MV-4-11 (cell line): Measurements from ENCODE around the gene AGXT.

Experiments used
- DNase-seq: peaks from one replicate; lab custom pipeline; 2025; lab: John Stamatoyannopoulos, UW

Gene AGXT

DNA sequence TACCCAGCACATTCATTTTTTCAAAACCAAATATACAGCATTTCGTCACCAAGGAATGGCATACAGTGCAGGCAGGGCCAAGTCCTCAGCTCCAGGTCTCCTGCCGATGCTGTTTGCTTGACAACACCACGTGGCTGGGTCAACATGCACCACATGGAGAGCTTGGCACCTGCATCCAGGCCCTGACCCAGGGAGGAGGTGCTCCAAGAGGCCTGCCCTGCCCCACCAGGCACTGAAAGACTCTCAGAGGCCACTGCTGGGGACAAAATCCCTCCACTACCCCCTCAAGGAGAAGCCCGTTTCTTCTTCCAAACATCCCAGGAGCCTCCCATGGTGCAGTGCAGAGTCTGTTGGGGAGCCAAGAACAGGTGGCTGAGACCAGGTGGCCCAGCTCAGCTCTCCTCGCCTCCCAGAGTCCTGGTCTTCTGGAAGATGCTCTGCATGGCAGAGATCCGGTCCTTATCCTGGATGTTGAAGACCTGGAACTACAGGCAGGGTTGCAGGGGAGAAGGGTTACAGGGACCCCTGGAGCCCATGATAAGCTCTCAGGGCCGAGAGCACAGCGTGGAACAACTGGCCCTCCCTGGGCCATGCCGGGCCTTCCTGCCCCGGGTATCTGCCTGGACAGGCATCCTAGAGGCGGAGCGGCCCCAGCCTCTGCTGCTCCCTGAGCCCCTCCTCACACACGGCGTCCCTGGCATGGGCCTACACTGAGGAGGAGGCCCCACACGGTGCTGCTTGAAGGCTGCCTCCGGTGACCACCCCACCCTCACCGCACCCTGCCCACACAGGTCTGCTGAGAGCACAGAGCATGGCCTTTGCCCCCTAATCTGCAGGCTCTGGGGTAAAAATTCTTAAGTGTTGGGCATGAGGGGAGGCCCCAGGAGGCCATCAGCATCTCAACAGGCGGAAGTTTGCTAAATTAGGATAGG, 18.3 kb downstream of the AGXT start:
- DNase-seq: no peak

DNA sequence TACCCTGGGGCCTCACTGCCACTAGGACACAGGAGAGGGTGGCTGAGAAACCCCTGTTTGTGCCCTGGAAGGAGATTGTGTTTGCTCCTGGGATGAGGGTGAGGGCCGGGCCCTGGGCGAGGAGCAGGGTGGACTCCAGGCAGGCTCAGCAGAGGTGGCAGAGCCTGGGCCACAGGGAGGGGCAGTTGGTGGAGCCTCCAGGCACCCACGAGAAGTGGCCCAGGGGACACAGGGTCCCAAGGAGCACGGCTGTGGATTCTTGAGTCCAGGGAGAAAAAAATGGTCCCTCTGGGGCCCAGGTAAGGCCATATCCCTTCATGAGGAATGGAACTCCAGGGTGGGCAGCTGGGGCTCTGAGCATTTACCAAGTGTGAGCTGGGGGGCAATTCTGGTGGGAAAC, 19.0 kb downstream of the AGXT start:
- DNase-seq: no peak

DNA sequence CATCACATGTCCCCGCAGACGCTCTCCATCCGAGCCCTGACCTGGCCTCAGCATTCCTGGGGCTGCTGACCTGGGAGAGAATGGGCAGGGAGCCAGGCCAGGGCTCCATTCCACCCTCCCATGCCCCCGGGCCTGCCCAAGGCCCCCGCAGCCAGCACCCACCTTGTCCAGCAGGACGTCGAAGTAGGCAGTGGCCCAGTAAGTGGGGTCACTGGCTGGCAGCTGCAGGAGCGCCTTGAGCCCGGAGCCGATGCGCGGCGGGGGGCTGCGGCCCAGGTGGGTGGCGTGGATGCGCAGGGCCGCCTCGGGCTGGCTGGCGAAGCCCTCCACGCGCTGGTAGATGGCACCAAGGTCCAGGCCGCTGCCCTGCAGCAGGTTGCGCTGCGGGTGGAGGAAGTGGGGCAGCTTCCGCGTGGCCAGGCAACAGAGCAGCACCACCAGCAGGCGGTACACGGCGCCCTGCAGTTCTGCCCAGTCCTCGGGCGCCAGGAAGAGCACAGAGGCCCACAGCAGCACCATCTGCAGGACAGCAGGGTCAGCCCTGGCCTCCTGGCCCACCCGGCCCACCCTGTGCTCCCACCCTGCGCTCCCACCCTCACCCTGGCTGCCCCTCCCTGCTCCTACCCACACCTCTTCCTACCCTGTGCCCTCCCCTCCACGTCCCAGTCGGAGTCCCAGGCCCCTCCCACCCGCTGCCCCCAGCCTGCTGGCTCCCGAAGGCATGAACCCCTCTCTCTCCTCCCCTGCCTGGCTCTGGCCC, 19.7 kb downstream of the AGXT start:
- DNase-seq: no peak

DNA sequence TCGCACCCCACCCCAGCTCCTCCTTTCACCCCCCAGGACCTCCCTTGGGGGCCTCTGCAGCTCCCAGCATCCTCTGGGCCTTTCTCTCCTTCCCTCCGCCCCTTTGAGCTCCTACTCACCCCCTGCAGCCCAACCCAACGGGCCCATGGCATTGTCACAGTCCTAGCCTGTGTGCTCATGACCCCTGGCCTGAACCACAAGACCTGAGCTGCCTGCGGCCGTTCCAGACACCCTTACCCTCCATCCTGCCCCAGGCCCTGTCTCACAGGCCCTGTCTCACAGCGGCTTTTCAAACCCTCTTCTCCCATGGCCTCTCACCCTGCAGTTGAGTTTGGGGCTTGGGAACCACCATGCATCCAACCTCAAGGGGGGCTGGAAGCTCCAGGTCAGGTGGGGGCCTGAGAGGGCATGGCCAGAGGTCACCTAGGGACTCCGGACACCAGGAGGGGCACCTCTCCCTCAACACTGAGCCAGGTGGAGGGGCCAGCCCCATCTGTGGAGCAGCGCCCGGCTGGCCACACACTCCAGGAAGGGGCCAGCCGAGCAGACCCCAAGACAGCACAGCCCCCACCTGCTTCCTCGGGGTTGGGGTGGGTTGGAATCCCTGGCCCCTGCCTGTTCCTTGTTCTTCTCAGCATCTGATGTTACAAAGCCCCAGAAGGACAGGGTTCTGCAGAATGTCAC, 20.4 kb downstream of the AGXT start:
- no peak for DNase-seq

DNA sequence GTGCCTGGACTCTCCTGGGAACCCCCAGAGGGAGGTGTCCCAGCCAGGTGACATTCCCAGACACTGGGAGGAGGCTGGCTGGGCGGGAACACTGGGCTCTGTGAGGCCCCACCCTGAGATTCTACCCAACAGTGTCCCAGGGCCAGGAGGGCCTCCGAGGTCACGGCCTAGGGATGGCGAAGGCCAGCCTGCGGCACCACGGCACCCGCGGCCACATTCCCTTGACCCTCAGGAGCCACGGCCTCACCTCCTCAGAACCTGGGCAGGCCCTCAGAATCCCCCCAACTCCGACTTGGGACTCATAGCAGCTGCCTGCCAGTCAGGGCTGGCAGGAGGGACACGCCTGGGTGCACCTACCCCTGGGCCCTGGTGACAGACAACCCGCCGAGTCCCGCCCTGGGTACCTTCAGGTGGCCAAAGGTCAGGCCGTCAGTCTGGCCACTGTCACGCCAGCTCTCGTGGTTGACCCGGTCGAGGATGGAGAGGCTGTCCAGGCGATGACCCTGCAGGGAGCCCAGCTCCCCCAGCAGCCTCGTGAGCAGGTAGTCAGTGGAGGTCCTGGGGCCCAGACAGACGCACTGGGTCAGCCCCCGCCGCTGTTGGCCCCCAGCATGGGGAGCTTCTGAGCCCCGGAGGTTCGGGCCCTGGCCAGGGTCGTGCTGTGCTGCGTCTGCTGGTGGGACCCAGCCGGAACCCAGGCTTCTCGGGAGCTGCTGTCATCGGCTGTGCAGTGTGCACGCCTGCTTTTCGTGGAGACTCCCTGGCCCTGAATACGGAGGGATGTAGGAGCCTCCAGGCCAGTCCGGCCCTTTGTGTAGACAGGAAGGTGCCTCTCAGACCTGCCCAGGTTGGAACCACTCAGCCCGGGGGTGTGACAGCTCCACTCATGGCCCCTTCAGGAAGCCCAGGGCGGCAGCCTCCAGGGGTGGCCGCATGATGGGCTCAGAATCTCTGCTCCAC, 21.3 kb downstream of the AGXT start:
- no peak for DNase-seq

DNA sequence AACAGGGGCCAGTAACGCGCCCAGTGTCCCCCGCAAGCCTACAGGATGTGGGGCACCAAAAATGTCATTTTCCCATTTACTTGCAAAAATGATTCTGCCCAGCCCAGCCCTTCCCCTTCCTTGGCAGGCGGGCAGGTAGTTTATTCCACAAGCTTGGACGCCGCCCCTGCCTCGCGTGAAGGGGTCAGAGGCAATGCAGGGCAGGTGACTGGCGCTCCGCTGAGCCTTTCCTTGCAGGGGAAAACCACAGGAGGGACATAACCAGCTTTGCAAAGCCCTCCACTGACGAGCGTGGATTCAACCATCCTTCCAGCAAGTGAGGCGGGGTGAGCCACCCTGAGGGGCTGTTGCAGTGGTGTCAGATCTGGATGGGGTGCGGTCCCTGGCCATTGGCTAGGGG, 22.1 kb downstream of the AGXT start:
- DNase-seq: no peak

DNA sequence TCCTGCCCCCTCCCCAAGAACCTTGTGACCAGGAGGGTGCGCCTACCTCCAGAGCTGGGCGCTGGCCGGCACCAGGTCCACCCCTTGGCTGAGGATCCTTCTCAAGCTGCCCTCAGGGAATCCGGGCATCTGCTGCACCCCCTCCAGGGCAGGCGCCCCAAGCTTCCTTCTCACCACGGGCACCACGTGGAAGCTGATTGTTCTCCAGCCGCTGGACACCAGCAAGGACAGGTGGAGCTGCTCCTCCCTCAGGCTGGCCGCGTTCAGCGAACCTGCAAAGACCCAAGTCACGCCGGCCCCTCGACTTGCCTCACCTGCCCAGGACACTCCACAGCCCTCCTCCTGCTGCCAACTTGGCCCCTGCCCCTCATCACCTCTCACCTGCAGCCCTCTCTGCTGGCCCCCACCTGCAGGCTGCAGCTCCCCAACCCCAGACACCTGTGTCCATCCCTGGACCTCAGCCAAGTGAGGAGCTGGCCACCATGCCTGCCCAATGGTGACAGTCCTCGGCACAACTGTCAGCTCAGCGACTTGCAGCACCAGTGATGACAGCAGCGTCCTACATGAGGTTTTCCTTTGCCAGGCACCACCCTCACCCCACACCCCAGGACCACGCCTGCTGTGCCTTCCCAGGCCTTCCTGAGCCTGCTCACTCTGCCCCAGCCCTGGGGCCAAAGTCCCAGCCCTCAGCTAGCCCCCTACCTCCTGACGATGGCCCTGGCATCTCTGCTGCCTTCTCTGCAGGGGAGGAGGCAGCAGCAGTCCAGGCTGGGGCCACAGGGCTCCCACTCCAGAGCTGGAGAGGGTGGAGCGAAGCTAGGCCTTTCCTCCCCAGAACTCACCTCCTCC, 23.1 kb downstream of the AGXT start:
- no peak for DNase-seq

DNA sequence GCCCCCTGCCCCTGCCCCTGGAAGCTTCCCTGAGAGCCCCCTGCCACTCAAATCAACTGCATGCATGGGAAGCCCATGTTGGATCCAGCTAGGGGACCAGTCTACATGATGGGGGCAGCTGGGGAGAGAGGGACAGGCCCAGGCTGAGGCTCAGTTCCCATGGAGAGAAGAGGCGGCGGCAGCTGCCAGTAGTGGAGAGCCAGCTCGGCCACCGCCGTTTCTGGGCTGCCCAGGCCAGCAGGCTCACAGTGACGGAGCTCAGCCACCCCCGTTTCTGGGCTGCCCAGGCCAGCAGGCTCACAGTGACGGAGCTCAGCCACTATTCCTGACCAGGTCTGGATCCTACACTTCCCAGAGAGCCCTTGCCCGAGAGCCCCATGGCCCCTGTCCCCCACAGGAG, 23.7 kb downstream of the AGXT start:
- DNase-seq: no peak

DNA sequence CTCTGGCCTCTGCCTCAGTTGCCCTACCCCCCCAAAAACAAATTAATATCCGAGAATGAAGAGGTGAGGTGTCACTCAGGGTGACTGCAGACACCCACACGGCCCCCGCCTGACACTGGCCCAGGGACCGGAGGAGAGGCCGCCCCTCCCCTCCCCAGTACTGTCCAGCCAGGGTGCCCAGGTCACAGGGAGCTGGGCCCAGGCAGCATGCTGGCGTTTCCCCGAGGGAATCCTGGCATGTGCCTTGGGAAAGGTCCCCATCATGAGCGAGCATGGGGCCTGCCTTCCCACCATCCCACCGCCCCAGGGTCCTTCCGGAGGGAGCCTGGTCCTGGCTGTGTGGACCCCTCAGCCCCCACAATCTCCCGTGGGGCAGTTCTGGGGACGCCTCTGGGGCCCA, 24.3 kb downstream of the AGXT start:
- DNase-seq: no peak

DNA sequence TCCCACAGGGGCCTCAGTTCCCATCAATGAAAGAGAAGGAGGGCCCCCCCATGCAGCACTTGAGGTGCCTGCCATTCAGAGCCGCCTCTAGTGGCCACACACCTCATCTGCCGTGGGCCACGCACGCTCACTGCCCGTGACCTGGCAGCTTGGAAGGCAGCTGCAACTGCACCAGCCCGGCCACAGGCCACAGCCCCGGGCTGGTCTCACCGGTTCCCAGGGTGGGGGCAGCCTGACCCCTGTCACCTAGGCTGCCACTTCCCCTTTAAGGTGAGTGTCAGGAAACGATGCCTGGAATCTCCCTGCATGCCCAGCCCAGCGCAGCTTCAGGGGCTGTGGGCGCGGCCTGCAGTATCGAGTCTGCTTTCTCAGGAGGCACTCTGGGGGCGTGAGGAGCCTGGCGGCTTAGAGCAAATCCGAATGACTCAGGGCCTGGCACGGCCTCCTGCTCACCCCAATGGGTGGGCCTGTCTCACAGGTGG, 24.8 kb downstream of the AGXT start:
- no peak for DNase-seq

DNA sequence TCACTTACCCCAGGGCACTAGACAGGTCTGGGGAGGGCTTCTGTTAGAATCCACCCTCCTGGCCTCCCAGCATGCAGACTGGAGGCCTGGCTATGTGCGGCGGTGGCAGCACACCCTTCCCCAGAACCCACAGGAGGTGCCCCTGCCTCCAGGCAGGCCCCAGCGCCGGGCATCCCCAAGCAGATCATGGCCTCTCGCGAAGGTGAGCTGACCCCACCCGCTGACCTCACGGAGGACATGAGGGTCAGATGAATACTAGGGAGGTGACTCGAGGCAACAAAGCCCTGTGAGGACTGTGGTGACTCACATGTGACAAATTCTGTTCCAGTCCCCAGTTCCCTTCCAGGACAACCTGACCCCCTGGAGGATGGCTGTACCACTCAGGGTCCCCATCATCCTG, 25.4 kb downstream of the AGXT start:
- DNase-seq: no peak

DNA sequence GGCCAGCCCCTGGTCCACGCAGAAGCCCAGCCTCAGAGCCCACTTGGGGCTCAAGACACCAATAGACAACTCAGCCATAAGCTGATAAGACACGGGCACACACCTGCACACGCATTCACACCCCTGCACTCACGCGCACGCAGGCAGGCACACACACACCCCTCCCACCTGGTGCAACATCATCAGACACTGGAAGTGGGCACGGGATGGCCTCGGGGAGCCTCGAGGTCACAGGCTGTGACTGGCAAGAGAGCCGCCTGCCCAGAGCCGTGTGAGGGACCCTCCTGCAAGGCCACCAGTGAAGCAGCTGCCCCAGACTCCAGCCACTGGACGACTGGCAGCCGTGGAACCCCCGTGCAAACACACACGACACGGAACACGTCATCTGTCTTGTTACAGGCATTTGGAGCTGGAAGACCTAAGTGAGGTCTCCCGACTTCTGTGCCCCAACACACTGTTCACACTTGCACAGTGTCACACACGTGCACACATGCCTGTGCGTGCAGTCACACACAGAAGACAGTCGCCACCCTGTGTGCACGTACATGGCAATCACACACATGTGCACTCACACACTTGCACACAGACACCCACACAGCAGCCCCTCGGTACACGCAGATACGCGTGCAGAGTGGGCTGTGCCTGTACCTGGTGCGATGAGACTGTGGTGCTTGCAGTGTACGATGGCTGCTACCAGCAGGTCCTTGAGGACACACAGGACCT, 26.4 kb downstream of the AGXT start:
- DNase-seq: no peak

DNA sequence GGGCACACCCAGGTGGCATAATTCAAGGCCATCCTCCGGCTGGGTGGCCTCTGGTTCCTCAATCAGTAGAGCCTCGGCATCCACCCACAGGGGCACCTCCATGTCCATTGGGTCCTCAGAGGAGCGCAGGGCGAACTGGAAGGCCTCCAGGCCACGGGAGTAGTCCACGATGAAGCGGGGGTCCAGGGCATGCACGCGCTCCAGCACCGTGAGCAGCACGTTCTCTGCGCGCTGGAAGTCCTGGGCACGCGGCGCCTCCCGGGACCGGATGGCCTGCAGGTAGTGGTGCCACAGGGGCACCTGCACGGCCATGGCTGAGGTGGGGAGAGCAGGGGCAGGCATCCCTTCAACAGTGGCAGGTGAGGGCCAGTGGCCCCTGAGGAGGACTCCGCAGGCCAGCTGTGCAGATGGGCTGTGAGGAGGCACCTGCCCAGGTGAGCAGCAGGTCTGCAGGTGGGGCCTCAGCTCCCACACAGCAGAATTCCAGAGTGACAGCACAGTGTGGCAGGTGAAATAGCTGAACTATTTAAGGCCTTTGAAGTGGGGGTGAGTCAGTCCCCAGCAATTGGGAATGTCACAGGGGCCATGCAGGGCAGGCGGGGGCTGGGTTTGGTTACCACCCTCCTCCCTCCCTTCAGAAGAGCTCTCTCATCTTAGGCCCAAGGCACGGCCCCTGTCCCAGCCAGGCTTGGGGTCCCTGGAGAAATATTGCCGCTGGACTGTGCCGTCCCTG, 27.2 kb downstream of the AGXT start, which contains the start of gene MAB21L4:
Gene MAB21L4 (minus strand): TSS at position 501 of the 733 bp plus-strand sequence. CDS start 159 bp downstream, at position 342.
- no peak for DNase-seq

DNA sequence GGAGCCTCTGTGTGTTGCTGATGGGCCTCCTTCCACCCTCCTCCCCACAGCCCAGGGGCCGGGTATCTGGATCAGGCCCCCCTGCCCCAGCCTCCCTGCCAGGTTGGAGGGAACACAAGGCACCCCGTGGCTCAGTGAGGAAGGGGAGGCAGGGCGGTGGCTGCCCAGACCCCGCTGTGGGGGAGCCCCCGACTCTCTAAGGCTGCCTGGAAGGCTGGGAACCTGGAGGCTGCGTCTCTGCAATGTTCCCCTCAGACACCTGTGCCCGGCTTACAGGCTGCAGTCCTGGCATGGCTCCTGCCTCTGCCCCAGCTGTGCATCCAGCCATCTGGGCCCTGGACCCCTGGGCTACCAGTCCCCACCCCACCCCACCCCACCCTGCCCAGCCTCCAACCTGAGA, 27.8 kb downstream of the AGXT start:
- DNase-seq: no peak

DNA sequence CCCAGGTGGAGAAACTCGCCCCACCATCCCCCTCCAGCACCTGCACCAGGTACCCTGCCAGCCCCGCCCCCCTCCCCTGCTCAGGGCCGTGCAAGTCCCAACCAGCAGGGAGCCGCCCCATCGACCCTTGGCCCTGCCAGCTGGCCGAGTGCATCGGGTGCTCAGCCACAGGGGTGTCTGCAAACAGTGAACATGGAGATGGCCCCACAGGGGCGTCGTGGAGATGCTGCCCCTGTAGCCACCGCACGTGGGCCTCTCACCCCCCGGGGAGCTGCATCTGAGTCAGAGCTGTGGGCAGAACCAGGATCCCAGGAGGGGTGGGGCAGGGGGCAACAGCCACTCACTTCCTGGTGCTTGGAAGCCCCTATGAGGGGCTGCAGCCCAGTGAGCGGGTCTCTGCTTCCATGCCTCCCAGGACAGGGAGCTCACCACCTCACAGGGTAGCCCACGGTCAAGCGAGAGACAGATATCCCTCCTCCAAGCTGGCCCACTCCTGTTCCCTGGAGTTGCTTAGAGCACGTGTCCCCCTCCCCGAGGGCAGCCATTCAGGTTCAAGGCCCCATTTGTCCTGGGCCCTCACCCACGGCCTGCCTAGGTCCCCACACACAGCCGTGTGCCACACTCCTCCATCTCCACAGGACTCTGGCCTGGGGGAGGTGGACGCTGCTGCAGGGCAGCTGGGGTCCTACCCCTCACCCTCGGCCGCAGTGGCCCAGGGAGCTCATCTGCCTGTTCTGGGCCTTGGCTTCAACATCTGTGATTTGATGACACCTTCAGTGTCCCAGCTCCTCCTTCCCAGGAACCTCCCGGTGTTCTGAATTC, 28.5 kb downstream of the AGXT start:
- no peak for DNase-seq

DNA sequence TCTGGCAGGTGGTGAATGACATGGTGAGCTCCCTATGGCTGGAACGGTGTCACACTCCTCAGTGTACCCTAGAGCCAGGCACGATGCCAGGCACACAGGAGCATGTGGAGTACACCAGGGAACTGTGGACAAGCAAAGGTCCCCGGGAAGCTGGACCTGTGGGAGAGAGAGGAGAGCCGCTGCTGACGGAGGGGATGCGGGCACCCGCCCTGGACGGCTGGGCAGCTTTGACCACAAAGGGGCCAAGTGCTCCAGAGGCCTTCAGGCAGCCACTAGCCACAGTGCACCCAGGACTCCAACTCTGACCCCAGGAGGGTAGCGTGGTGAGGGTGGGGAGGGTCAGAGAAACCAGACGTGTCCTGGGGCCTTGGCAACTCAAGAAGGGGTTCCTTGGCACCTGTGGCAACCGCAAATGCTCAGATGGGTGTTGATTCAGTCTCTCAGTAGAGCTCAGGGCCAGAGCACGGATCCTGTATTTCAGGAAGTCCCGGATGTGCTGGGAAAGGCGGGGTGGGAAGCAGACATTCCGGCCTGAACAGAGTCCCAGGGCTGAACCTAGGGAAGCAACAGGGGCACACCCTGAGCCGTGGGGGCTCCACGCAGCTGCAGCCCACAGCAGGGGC, 29.6 kb downstream of the AGXT start:
- DNase-seq: no peak

DNA sequence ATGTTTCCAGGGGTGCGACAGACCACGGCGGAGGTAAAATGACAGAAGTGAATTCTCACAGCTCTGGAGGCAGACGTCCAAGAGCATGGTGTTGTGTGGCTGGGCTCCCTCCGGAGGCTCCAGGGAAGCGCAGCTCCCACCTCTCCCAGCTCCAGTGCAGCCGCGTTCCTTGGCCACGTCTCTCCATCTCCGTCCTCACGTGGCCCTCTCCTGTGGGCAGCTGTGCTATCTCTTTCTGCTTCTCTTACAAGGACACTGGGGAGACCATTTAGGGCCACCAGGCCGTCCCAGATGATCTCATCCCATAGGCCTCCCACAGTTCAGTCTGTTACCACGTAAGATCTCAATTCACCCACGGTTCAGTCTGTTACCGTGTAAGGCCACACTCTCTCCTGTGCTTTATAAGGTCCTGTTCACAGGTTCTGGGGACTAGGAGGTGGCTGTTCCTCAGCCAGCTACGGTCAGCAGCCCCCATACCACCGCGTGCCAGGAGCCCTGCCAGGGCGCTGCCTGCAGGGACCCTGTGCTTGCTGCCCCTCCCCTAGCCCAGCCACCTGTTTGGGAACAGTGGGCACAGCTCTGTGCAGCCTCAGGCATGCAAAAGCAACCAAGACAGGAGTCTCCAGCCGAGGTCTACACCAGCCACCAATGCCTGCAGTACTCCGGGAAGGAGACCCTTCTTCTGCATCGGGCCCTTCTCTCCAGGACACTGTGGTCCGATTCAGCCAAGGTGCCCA, 30.3 kb downstream of the AGXT start:
- no peak for DNase-seq
